Measurements from ENCODE around the gene METTL25.

The METTL25 gene

DNA sequence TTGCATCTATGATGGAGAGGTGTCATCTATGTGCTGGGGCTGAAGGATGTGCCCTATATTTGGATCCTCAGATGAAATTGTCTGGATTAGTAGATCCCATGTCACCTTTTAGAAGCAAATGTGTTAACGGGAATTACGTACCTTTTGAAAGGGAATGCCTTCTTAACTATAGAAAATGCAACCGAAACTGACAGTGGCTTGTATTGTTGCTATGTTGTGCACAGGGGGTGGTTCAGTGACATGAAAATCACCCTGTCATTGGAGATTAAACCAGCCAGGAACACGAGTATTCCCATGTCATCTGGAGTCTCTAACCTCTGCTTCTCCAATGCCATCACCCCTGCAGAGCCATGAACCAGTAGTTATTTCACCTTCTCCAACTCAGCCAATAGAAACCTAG lies 110.2 kb downstream of the METTL25 start:
- no peak for TF ChIP-seq CTCF (IDR thresholded peaks at IDR 0.05; ENCODE audit: borderline replicate concordance, control extremely low read depth, extremely low read depth, insufficient read depth, missing control alignments)
- in situ Hi-C loops (cut with MboI; ENCODE audit: low sequenced_read_pairs, unreplicated experiment): no loop called here

GRCh38 chr12:82470906-82471512 lies 112.7 kb downstream of the METTL25 start:
- in situ Hi-C loops (cut with MboI; ENCODE audit: low sequenced_read_pairs, unreplicated experiment): no loop called here
- no peak for TF ChIP-seq CTCF (IDR thresholded peaks at IDR 0.05; ENCODE audit: borderline replicate concordance, control extremely low read depth, extremely low read depth, insufficient read depth, missing control alignments)
- DNase-seq (ENCODE audit: low spot score): no peak

More for the DNA sequence above, 110.2 kb downstream of the METTL25 start:
- DNase-seq (ENCODE audit: low spot score): no peak

- in situ Hi-C loops (cut with MboI; ENCODE audit: low sequenced_read_pairs, unreplicated experiment): no loop called here
- no peak for TF ChIP-seq CTCF (IDR thresholded peaks at IDR 0.05; ENCODE audit: borderline replicate concordance, control extremely low read depth, extremely low read depth, insufficient read depth, missing control alignments)
- DNase-seq (ENCODE audit: low spot score): no peak
Observed at GRCh38 chr12:82473111-82473754, 114.9 kb downstream of the METTL25 start.

GRCh38 chr12:82474181-82474797 lies 116.0 kb downstream of the METTL25 start:
- no peak for DNase-seq (ENCODE audit: low spot score)
- TF ChIP-seq CTCF (IDR thresholded peaks at IDR 0.05; ENCODE audit: borderline replicate concordance, control extremely low read depth, extremely low read depth, insufficient read depth, missing control alignments): no peak
- in situ Hi-C loops (cut with MboI; ENCODE audit: low sequenced_read_pairs, unreplicated experiment): no loop called here

- no peak for DNase-seq (ENCODE audit: low spot score)
- no peak for TF ChIP-seq CTCF (IDR thresholded peaks at IDR 0.05; ENCODE audit: borderline replicate concordance, control extremely low read depth, extremely low read depth, insufficient read depth, missing control alignments)
- in situ Hi-C loops (cut with MboI; ENCODE audit: low sequenced_read_pairs, unreplicated experiment): no loop called here
Observed at GRCh38 chr12:82474798-82475184, 116.5 kb downstream of the METTL25 start.

DNA sequence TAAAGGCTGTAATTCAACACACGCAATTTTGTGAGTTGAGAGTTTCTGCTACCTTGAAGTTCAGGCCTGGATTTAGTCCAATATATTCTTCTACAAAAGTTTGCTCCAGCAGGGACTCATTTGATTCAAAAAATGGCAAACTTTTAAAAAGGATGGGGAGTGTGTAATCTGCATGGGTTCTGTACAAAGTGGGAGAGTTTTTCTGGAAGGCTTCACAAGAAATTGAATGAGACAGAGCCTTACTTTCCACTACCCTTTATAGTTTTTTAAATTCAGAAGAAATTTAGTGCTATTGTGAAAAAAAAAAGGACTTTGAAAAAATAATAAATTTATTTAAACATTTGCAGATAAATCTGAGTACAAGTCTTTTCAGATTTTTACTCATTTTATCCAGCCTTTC lies 116.9 kb downstream of the METTL25 start:
- DNase-seq (ENCODE audit: low spot score): no peak
- in situ Hi-C loops (cut with MboI; ENCODE audit: low sequenced_read_pairs, unreplicated experiment): no loop called here
- TF ChIP-seq CTCF (IDR thresholded peaks at IDR 0.05; ENCODE audit: borderline replicate concordance, control extremely low read depth, extremely low read depth, insufficient read depth, missing control alignments): no peak

Data from GM13976 (cell line).